Measurements from ENCODE around the gene SDHAF2. TPM values are rescaled to one million over a fixed set of nuclear protein-coding genes. Genes with fewer than 3 reads are reported as not detected.
A peak's percentile ranks its signal among the peaks of the same experiment; 100 is the strongest.

SDHAF2 gene
- total and polyA plus RNA-seq, 2 of the 13 experiments (the other 11 are each of a cell fraction or from before 2014, with no cell fraction given), result 44.2 to 70.4 TPM

GRCh38 chr11:61446211-61446651 lies 16.3 kb downstream of the SDHAF2 start:
- ChIA-PET POLR2A (interaction anchor here (0.8 to 1.9 kb wide), 4 partner anchors 11 to 131 kb away, joined by 3 to 17 read pairs (median 4); partner anchors contain the start of genes CPSF7 and SDHAF2), CTCF (ENCODE audit: low intra/inter-chr PET ratio, low total read pairs) (interaction anchor here (1.1 to 2.2 kb wide), 5 partner anchors 71 to 192 kb away, joined by 3 to 14 read pairs (median 6); no protein-coding TSS in a partner anchor)
- H3K9ac ChIP-seq (ENCODE audit: insufficient read depth, low read depth, low read length), result no peak overlapping the region
- peaks cover 9% of the 10 kb centered on the region; the same call in 1 of the 2 replicates for H3K4me1 ChIP-seq (ENCODE audit: insufficient read depth, low read length)
- BruUV-seq (replicated peaks), result no TSS peak
- H2AFZ ChIP-seq (ENCODE audit: low read length), result no peak overlapping the region
- in situ Hi-C loops (cut with HindIII; ENCODE audit: extremely low pct_ligation_motif_present, low pct_unique_long_range_greater_than_20kb), result no loop called here
- H4K20me1 ChIP-seq (ENCODE audit: insufficient read depth, low read length), result 0 out of 2 replicates have a peak, but pooled peaks cover 7% of the 10 kb centered on the region
- H3K9me3 ChIP-seq (ENCODE audit: low read length), result no peaks in the 10 kb centered on the region
- H3K79me2 ChIP-seq (ENCODE audit: insufficient read depth, low read length), result peaks cover 8% of the 10 kb centered on the region
- H3K27ac ChIP-seq (ENCODE audit: extremely low read length, insufficient read depth, low read length), result no peak overlapping the region
- WGBS (ENCODE audit: low lambda C conversion rate), result 18% methylated on average over 7 of the region's 7 CpGs
- ATAC-seq (peak; percentile 97), DNase-seq (ENCODE audit: low spot score) (peak; percentile 78), FAIRE-seq (peak; percentile 90)
- H3K36me3 ChIP-seq (replicated peaks in 1 of 2; ENCODE audit: control insufficient read depth in 1 of 2, insufficient read depth in 2 of 2, low read length in 2 of 2), result peaks cover 17 to 47% of the 10 kb centered on the region in 2 experiments
- no peaks in the 10 kb centered on the region for H3K27me3 ChIP-seq (ENCODE audit: control insufficient read depth in 1 of 2, insufficient read depth in 2 of 2, low read length in 2 of 2)
- no peak overlapping the region for H3K4me2 ChIP-seq (ENCODE audit: low read depth, low read length)
- H3K4me3 ChIP-seq (replicated peaks in 1 of 3; ENCODE audit: insufficient read depth in 1 of 3, low read depth in 2 of 3, low read length in 3 of 3), result no peak overlapping the region
- intact Hi-C loops (cut with micrococcal nuclease; ENCODE audit: unreplicated experiment), result loop anchor here (1.0 to 2.0 kb wide), 2 partner anchors 17 to 192 kb away; partner anchors contain the start of gene CPSF7
- 0 out of 2 replicates have a peak, but pooled peaks have one; percentile 51 for TF ChIP-seq ZNF12 (CRISPR knock-in tag; IDR thresholded peaks at IDR 0.05)
- TF ChIP-seq ZSCAN5A (CRISPR knock-in tag; IDR thresholded peaks at IDR 0.05; ENCODE audit: borderline replicate concordance), result no peak
- no peak for TF ChIP-seq STAT5B (CRISPR knock-in tag; IDR thresholded peaks at IDR 0.05)
- peak; percentile 75 for TF ChIP-seq TEAD3 (CRISPR knock-in tag; optimal IDR thresholded peaks at IDR 0.05; ENCODE audit: borderline replicate concordance)
- no peak for TF ChIP-seq TOE1 (CRISPR knock-in tag; IDR thresholded peaks at IDR 0.05)
- peak in 1 of 2 experiments; percentile 55; a peak in 1 of 4 replicates for TF ChIP-seq HMGXB4 (CRISPR knock-in tag; IDR thresholded peaks at IDR 0.05; ENCODE audit: borderline replicate concordance in 1 of 2, low read depth in 1 of 2)
- no peak for TF ChIP-seq ZNF414 (CRISPR knock-in tag; IDR thresholded peaks at IDR 0.05)
- TF ChIP-seq ARNT2 (CRISPR knock-in tag; IDR thresholded peaks at IDR 0.05; ENCODE audit: low read depth), result peak; percentile 47; the same call in 1 of the 2 replicates
- TF ChIP-seq ZNF574 (CRISPR knock-in tag; IDR thresholded peaks at IDR 0.05), result peak; percentile 51; the same call in 1 of the 2 replicates
- TF ChIP-seq ZFP91 (CRISPR knock-in tag; IDR thresholded peaks at IDR 0.05; ENCODE audit: borderline replicate concordance), result 0 out of 2 replicates have a peak, but pooled peaks have one; percentile 13
- TF ChIP-seq ZNF136 (CRISPR knock-in tag; IDR thresholded peaks at IDR 0.05; ENCODE audit: low read depth), result no peak
- no peak for TF ChIP-seq GATA4 (IDR thresholded peaks at IDR 0.05; ENCODE audit: borderline replicate concordance, low read depth)
- TF ChIP-seq MED8 (CRISPR knock-in tag; IDR thresholded peaks at IDR 0.05; ENCODE audit: insufficient replicate concordance), result no peak
- peak; percentile 35; the same call in 1 of the 2 replicates for TF ChIP-seq GATAD1 (CRISPR knock-in tag; IDR thresholded peaks at IDR 0.05)
- no peak for TF ChIP-seq CBX1 (IDR thresholded peaks at IDR 0.05; ENCODE audit: low read depth)
